Naive B cell (primary cell): ENCODE measurements around the gene PXN. TPM values are rescaled to one million over a fixed set of nuclear protein-coding genes. Genes with fewer than 3 reads are reported as not detected.
A peak's percentile ranks its signal among the peaks of the same experiment; 100 is the strongest.

Experiments
- ATAC-seq, 2 donors: fragments of 150-1000 bp; cut with Tn5 transposase; 2 replicates each; pipeline ENCODE4 v1.10.0; 2021; ENCODE audit warnings: low read depth in 2 of 2, mild to moderate bottlenecking in 2 of 2, moderate library complexity in 2 of 2
- DNase-seq: peaks from one replicate; pipeline ENCODE4 v3.0.0; 2022
- H3K27ac Mint-ChIP-seq, 6 donors: one replicate each; pipeline ENCODE4 v1.8.0; 2020 to 2022; ENCODE audit warnings: mild to moderate bottlenecking in 6 of 6, mixed read lengths in 6 of 6, moderate library complexity in 5 of 6, inconsistent platforms in 2 of 6
- H3K27me3 Mint-ChIP-seq, 3 donors: one replicate each; pipeline ENCODE4 v1.8.0; 2021 to 2022; ENCODE audit warnings: mixed read lengths in 3 of 3, mild to moderate bottlenecking in 1 of 3
- H3K36me3 Mint-ChIP-seq, 2 donors: one replicate each; pipeline ENCODE4 v1.8.0; 2020 to 2022; ENCODE audit warnings: mixed read lengths in 2 of 2, inconsistent platforms in 1 of 2, mild to moderate bottlenecking in 1 of 2
- H3K4me1 Mint-ChIP-seq, 3 donors: one replicate each; pipeline ENCODE4 v1.8.0; 2020 to 2022; ENCODE audit warnings: mixed read lengths in 3 of 3, inconsistent platforms in 1 of 3, mild to moderate bottlenecking in 1 of 3, moderate library complexity in 1 of 3
- H3K4me3 Mint-ChIP-seq, 8 donors: one replicate each; pipeline ENCODE4 v1.8.0; 2020 to 2022; ENCODE audit warnings: mild to moderate bottlenecking in 8 of 8, mixed read lengths in 8 of 8, moderate library complexity in 8 of 8, inconsistent platforms in 2 of 8
- H3K9me3 Mint-ChIP-seq, 7 donors: one replicate each; pipeline ENCODE4 v1.8.0; 2020 to 2022; ENCODE audit warnings: mixed read lengths in 7 of 7, mild to moderate bottlenecking in 5 of 7, inconsistent platforms in 2 of 7, moderate library complexity in 1 of 7
- polyA plus RNA-seq, 6 donors: library from polyadenylated mRNA; unstranded; fragments of 300-500 nt; fragmentation: Illumina TruSeq; gene quantifications; one replicate each; pipeline ENCODE4 v1.2.3, GENCODE V29; 2021; ENCODE audit warnings: low read depth in 6 of 6

The PXN gene
- polyA plus RNA-seq, 6 donors from 2014 or later, result 0.95 to 6.0 (median 3.7) TPM

GRCh38 chr12:120230974-120231315 is 34.6 kb downstream of the PXN start:
- Mint-ChIP-seq H3K4me1 (peaks cover 37 to 46% (median 40%) of the 10 kb centered on the region in 3 donors), H3K4me3 (peak overlapping the region in 1 of 8 donors; percentile 67), H3K27ac (no peak overlapping the region)

GRCh38 chr12:120230326-120230973 is 35.1 kb downstream of the PXN start:
- Mint-ChIP-seq H3K4me1 (peaks cover 42 to 47% (median 42%) of the 10 kb centered on the region in 3 donors), H3K36me3 (no peaks in the 10 kb centered on the region), H3K4me3 (no peak overlapping the region), H3K27me3 (peaks cover 42 to 79% (median 58%) of the 10 kb centered on the region in 3 donors), H3K9me3 (no peaks in the 10 kb centered on the region), H3K27ac (no peak overlapping the region)
- DNase-seq, result no peak
- ATAC-seq, result no peak

More at GRCh38 chr12:120230974-120231315, 34.6 kb downstream of the PXN start:
- DNase-seq (no peak), ATAC-seq (no peak)
- peaks cover 47 to 79% (median 60%) of the 10 kb centered on the region in 3 donors for H3K27me3 Mint-ChIP-seq
- no peaks in the 10 kb centered on the region for H3K36me3 Mint-ChIP-seq
- H3K9me3 Mint-ChIP-seq, result peaks cover 0 to 2% (median 0%) of the 10 kb centered on the region in 7 donors

GRCh38 chr12:120229487-120230325 is 35.8 kb downstream of the PXN start:
- peaks cover 46 to 54% (median 50%) of the 10 kb centered on the region in 3 donors for H3K4me1 Mint-ChIP-seq
- ATAC-seq (no peak), DNase-seq (no peak)
- peaks cover 35 to 74% (median 62%) of the 10 kb centered on the region in 3 donors for H3K27me3 Mint-ChIP-seq
- H3K9me3 Mint-ChIP-seq, result no peaks in the 10 kb centered on the region
- no peaks in the 10 kb centered on the region for H3K36me3 Mint-ChIP-seq
- peak overlapping the region in 1 of 8 donors; percentile 47 for H3K4me3 Mint-ChIP-seq
- no peak overlapping the region for H3K27ac Mint-ChIP-seq

GRCh38 chr12:120229071-120229486 is 36.5 kb downstream of the PXN start:
- H3K27me3 Mint-ChIP-seq, result peaks cover 33 to 67% (median 62%) of the 10 kb centered on the region in 3 donors
- H3K36me3 Mint-ChIP-seq, result no peaks in the 10 kb centered on the region
- no peak overlapping the region for H3K4me3 Mint-ChIP-seq
- H3K4me1 Mint-ChIP-seq, result peaks cover 50 to 58% (median 54%) of the 10 kb centered on the region in 3 donors
- no peak for ATAC-seq
- no peaks in the 10 kb centered on the region for H3K9me3 Mint-ChIP-seq
- no peak overlapping the region for H3K27ac Mint-ChIP-seq
- DNase-seq, result no peak

- ATAC-seq, result peak; percentile 86 to 89
- Mint-ChIP-seq H3K4me1 (peaks cover 47 to 55% (median 54%) of the 10 kb centered on the region in 3 donors), H3K4me3 (peak overlapping the region in 5 of 8 donors; percentile 35 to 81 (median 45)), H3K27ac (no peak overlapping the region), H3K36me3 (no peaks in the 10 kb centered on the region), H3K27me3 (peaks cover 30 to 65% (median 56%) of the 10 kb centered on the region in 3 donors), H3K9me3 (no peaks in the 10 kb centered on the region)
- DNase-seq, result peak; percentile 84
Observed at GRCh38 chr12:120228291-120229070, 37.0 kb downstream of the PXN start.

- Mint-ChIP-seq H3K4me3 (peak overlapping the region in 3 of 8 donors; percentile 8 to 45 (median 15)), H3K4me1 (peaks cover 44 to 51% (median 50%) of the 10 kb centered on the region in 3 donors), H3K27me3 (peaks cover 30 to 65% (median 53%) of the 10 kb centered on the region in 3 donors), H3K36me3 (no peaks in the 10 kb centered on the region), H3K27ac (peak overlapping the region in 1 of 6 donors; percentile 27), H3K9me3 (no peaks in the 10 kb centered on the region)
- peak; percentile 22 to 27 for ATAC-seq
- DNase-seq, result no peak
Observed at GRCh38 chr12:120228041-120228290, 37.6 kb downstream of the PXN start.

- Mint-ChIP-seq H3K9me3 (no peaks in the 10 kb centered on the region), H3K4me1 (peaks cover 41 to 45% (median 45%) of the 10 kb centered on the region in 3 donors), H3K36me3 (no peaks in the 10 kb centered on the region), H3K27ac (peak overlapping the region in 1 of 6 donors; percentile 27), H3K4me3 (peak overlapping the region in 1 of 8 donors; percentile 15), H3K27me3 (peaks cover 30 to 65% (median 50%) of the 10 kb centered on the region in 3 donors)
- DNase-seq, result no peak
- ATAC-seq, result no peak
Observed at GRCh38 chr12:120227233-120228040, 38.1 kb downstream of the PXN start.

GRCh38 chr12:120225852-120226640 is 39.5 kb downstream of the PXN start:
- H3K4me1 Mint-ChIP-seq, result peaks cover 28 to 33% (median 32%) of the 10 kb centered on the region in 3 donors
- no peak for ATAC-seq
- peaks cover 19 to 51% (median 37%) of the 10 kb centered on the region in 3 donors for H3K27me3 Mint-ChIP-seq
- no peaks in the 10 kb centered on the region for H3K9me3 Mint-ChIP-seq
- H3K36me3 Mint-ChIP-seq, result no peaks in the 10 kb centered on the region
- H3K4me3 Mint-ChIP-seq, result peak overlapping the region in 4 of 8 donors; percentile 25 to 77 (median 57)
- no peak for DNase-seq
- H3K27ac Mint-ChIP-seq, result peak overlapping the region in 1 of 6 donors; percentile 56

GRCh38 chr12:120225200-120225558 is 40.4 kb downstream of the PXN start:
- no peaks in the 10 kb centered on the region for H3K36me3 Mint-ChIP-seq
- peak overlapping the region in 2 of 6 donors; percentile 56 to 83 for H3K27ac Mint-ChIP-seq
- no peak for ATAC-seq
- peaks cover 22 to 46% (median 34%) of the 10 kb centered on the region in 3 donors for H3K27me3 Mint-ChIP-seq
- no peaks in the 10 kb centered on the region for H3K9me3 Mint-ChIP-seq
- peak overlapping the region in 3 of 8 donors; percentile 49 to 64 (median 59) for H3K4me3 Mint-ChIP-seq
- DNase-seq, result no peak
- peaks cover 26 to 32% (median 31%) of the 10 kb centered on the region in 3 donors for H3K4me1 Mint-ChIP-seq

GRCh38 chr12:120224304-120225199 is 41.0 kb downstream of the PXN start:
- peak; percentile 23 for DNase-seq
- no peaks in the 10 kb centered on the region for H3K9me3 Mint-ChIP-seq
- H3K4me3 Mint-ChIP-seq, result peak overlapping the region in 4 of 8 donors; percentile 36 to 76 (median 56)
- peak overlapping the region in 1 of 6 donors; percentile 38 for H3K27ac Mint-ChIP-seq
- H3K27me3 Mint-ChIP-seq, result peaks cover 29 to 40% (median 31%) of the 10 kb centered on the region in 3 donors
- H3K36me3 Mint-ChIP-seq, result no peaks in the 10 kb centered on the region
- H3K4me1 Mint-ChIP-seq, result peaks cover 30 to 32% (median 31%) of the 10 kb centered on the region in 3 donors
- ATAC-seq, result peak; percentile 43 to 50
